GM12878 (cell line): ENCODE measurements around the gene SETDB1. TPM values are rescaled to one million over a fixed set of nuclear protein-coding genes. Genes with fewer than 3 reads are reported as not detected.

Source experiments
- JUND ChIP-seq: IDR thresholded peaks from 2 replicates; pipeline ENCODE4 v1.6.1; 2012; ENCODE audit warnings: low read depth, mild to moderate bottlenecking, low read length, improper control_type of control experiment, moderate library complexity
- MAX ChIP-seq: IDR thresholded peaks from 2 replicates; pipeline ENCODE4 v1.6.1; 2012; ENCODE audit warnings: low read depth, low read length, improper control_type of control experiment
- POLR2AphosphoS2 ChIP-seq: IDR thresholded peaks from 2 replicates; pipeline ENCODE4 v1.6.1; 2011; ENCODE audit warnings: low read depth, mild to moderate bottlenecking, low read length, improper control_type of control experiment, moderate library complexity
- polyA plus RNA-seq, 11 experiments: library from polyadenylated mRNA; depleted of rRNA in 4 of 11; unstranded in 6 of 11; stranded (reverse) in 5 of 11; fragments of >200 nt; fragmentation: Nextera tagmentation in 4 of 11; fragmentation: Illumina TruSeq in 1 of 11; extraction: Ambion mirVana in 4 of 11; extraction: Trizol in 1 of 11; gene quantifications; 1 replicate in 1 of 11; 2 replicates in 10 of 11; pipeline versions ENCODE4 v1.2.1 to v1.2.3, GENCODE V29; 2011 to 2016; ENCODE audit warnings: inconsistent platforms in 2 of 11, missing spikeins in 2 of 11, low read depth in 1 of 11
- total RNA-seq, 4 experiments: library from RNA; depleted of rRNA in 3 of 4; stranded (reverse); fragments of >200 nt in 3 of 4; fragmentation: Illumina TruSeq in 1 of 4; extraction: Trizol in 1 of 4; gene quantifications; 2 replicates each; pipeline versions ENCODE4 v1.2.1 to v1.2.3, GENCODE V29; 2013 to 2021
- TF ChIP-seq, protein P1 (sequence below): fragments of 450-650 bp; IDR thresholded peaks from 2 replicates; pipeline ENCODE4 v1.6.1; 2016; ENCODE audit warnings: mild to moderate bottlenecking
- TF ChIP-seq, protein P2 (sequence below): fragments of 150-350 bp; IDR thresholded peaks from 2 replicates; pipeline ENCODE4 v1.6.1; 2016; ENCODE audit warnings: low read depth, low read length
- TF ChIP-seq, protein P3 (sequence below): fragments of 450-650 bp; IDR thresholded peaks from 2 replicates; pipeline ENCODE4 v1.6.1; 2018; ENCODE audit warnings: mild to moderate bottlenecking, low read depth, moderate library complexity; ENCODE audit not compliant: partially characterized antibody

Gene SETDB1
- total and polyA plus RNA-seq, 10 of the 15 experiments (the other 5 are each of a cell fraction or from before 2014, with no cell fraction given), result 14.3 to 56.7 (median 35.7) TPM

GRCh38 chr1:151002611-151003010 lies 76.4 kb downstream of the SETDB1 start (continued):
- TF ChIP-seq JUND, result no peak
- TF ChIP-seq POLR2AphosphoS2, result no peak
- TF ChIP-seq, protein P1, sequence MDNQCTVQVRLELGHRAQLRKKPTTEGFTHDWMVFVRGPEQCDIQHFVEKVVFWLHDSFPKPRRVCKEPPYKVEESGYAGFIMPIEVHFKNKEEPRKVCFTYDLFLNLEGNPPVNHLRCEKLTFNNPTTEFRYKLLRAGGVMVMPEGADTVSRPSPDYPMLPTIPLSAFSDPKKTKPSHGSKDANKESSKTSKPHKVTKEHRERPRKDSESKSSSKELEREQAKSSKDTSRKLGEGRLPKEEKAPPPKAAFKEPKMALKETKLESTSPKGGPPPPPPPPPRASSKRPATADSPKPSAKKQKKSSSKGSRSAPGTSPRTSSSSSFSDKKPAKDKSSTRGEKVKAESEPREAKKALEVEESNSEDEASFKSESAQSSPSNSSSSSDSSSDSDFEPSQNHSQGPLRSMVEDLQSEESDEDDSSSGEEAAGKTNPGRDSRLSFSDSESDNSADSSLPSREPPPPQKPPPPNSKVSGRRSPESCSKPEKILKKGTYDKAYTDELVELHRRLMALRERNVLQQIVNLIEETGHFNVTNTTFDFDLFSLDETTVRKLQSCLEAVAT, result no peak
- TF ChIP-seq, protein P2, sequence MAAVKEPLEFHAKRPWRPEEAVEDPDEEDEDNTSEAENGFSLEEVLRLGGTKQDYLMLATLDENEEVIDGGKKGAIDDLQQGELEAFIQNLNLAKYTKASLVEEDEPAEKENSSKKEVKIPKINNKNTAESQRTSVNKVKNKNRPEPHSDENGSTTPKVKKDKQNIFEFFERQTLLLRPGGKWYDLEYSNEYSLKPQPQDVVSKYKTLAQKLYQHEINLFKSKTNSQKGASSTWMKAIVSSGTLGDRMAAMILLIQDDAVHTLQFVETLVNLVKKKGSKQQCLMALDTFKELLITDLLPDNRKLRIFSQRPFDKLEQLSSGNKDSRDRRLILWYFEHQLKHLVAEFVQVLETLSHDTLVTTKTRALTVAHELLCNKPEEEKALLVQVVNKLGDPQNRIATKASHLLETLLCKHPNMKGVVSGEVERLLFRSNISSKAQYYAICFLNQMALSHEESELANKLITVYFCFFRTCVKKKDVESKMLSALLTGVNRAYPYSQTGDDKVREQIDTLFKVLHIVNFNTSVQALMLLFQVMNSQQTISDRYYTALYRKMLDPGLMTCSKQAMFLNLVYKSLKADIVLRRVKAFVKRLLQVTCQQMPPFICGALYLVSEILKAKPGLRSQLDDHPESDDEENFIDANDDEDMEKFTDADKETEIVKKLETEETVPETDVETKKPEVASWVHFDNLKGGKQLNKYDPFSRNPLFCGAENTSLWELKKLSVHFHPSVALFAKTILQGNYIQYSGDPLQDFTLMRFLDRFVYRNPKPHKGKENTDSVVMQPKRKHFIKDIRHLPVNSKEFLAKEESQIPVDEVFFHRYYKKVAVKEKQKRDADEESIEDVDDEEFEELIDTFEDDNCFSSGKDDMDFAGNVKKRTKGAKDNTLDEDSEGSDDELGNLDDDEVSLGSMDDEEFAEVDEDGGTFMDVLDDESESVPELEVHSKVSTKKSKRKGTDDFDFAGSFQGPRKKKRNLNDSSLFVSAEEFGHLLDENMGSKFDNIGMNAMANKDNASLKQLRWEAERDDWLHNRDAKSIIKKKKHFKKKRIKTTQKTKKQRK, result no peak
- TF ChIP-seq, protein P3, sequence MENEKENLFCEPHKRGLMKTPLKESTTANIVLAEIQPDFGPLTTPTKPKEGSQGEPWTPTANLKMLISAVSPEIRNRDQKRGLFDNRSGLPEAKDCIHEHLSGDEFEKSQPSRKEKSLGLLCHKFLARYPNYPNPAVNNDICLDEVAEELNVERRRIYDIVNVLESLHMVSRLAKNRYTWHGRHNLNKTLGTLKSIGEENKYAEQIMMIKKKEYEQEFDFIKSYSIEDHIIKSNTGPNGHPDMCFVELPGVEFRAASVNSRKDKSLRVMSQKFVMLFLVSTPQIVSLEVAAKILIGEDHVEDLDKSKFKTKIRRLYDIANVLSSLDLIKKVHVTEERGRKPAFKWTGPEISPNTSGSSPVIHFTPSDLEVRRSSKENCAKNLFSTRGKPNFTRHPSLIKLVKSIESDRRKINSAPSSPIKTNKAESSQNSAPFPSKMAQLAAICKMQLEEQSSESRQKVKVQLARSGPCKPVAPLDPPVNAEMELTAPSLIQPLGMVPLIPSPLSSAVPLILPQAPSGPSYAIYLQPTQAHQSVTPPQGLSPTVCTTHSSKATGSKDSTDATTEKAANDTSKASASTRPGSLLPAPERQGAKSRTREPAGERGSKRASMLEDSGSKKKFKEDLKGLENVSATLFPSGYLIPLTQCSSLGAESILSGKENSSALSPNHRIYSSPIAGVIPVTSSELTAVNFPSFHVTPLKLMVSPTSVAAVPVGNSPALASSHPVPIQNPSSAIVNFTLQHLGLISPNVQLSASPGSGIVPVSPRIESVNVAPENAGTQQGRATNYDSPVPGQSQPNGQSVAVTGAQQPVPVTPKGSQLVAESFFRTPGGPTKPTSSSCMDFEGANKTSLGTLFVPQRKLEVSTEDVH, result no peak
- TF ChIP-seq MAX, result no peak
